Trophoblast cell (in vitro differentiated cells and primary cell): ENCODE data around the gene TWIST2.

Source experiments
- DNase-seq, 2 donors: peaks; one replicate each; pipeline ENCODE4 v3.0.0-alpha.2; 2016
- H2AFZ ChIP-seq: 2 replicates; pipeline ENCODE4 v1.6.1; 2013; ENCODE audit warnings: low read length, moderate library complexity, mild to moderate bottlenecking; ENCODE audit not compliant: insufficient read depth, poor library complexity
- H2AK5ac ChIP-seq: 2 replicates; pipeline ENCODE4 v1.6.1; 2013; ENCODE audit warnings: mild to moderate bottlenecking, low read length
- H2BK120ac ChIP-seq: 2 replicates; pipeline ENCODE4 v1.6.1; 2013; ENCODE audit warnings: low read length, mild to moderate bottlenecking, moderate library complexity; ENCODE audit not compliant: insufficient read depth, poor library complexity
- H2BK12ac ChIP-seq: 2 replicates; pipeline ENCODE4 v1.6.1; 2013; ENCODE audit warnings: mild to moderate bottlenecking, low read length, moderate library complexity
- H2BK5ac ChIP-seq: 2 replicates; pipeline ENCODE4 v1.6.1; 2013; ENCODE audit warnings: low read length, low read depth, moderate library complexity, mild to moderate bottlenecking; ENCODE audit not compliant: poor library complexity
- H3K14ac ChIP-seq: 2 replicates; pipeline ENCODE4 v1.6.1; 2013; ENCODE audit warnings: mild to moderate bottlenecking, low read length
- H3K18ac ChIP-seq: 2 replicates; pipeline ENCODE4 v1.6.1; 2013; ENCODE audit warnings: mild to moderate bottlenecking, low read length
- H3K23ac ChIP-seq: 2 replicates; pipeline ENCODE4 v1.6.1; 2013; ENCODE audit warnings: low read length
- H3K27ac ChIP-seq: 2 replicates; pipeline ENCODE4 v1.5.1; 2013; ENCODE audit warnings: low read depth, mild to moderate bottlenecking, inconsistent platforms, low read length, moderate library complexity
- H3K27me3 ChIP-seq: 2 replicates; pipeline ENCODE4 v1.6.1; 2013; ENCODE audit warnings: inconsistent platforms, mild to moderate bottlenecking, low read length, moderate library complexity; ENCODE audit not compliant: insufficient read depth
- H3K36me3 ChIP-seq, 2 experiments: 1 replicate in 1 of 2; 2 replicates in 1 of 2; pipeline ENCODE4 v1.6.1; 2013; ENCODE audit warnings: low read length in 2 of 2, mild to moderate bottlenecking in 2 of 2, moderate library complexity in 1 of 2; ENCODE audit not compliant: insufficient read depth in 2 of 2, control insufficient read depth in 1 of 2
- H3K4ac ChIP-seq: 2 replicates; pipeline ENCODE4 v1.6.1; 2013; ENCODE audit warnings: low read depth, mild to moderate bottlenecking, low read length, moderate library complexity
- H3K4me1 ChIP-seq, 2 experiments: 1 replicate in 1 of 2; 2 replicates in 1 of 2; pipeline ENCODE4 v1.6.1; 2013; ENCODE audit warnings: low read length in 2 of 2, mild to moderate bottlenecking in 2 of 2, moderate library complexity in 1 of 2; ENCODE audit not compliant: insufficient read depth in 2 of 2, control insufficient read depth in 1 of 2
- H3K4me2 ChIP-seq: 2 replicates; pipeline ENCODE4 v1.6.1; 2013; ENCODE audit warnings: inconsistent platforms, mild to moderate bottlenecking, low read length, moderate library complexity
- H3K4me3 ChIP-seq: 2 replicates; pipeline ENCODE4 v1.5.1; 2013; ENCODE audit warnings: mild to moderate bottlenecking, low read depth, low read length, inconsistent platforms
- H3K79me1 ChIP-seq: one replicate; pipeline ENCODE4 v1.6.1; 2013; ENCODE audit warnings: low read length
- H3K79me2 ChIP-seq: 2 replicates; pipeline ENCODE4 v1.6.1; 2013; ENCODE audit warnings: low read length, mild to moderate bottlenecking; ENCODE audit not compliant: control insufficient read depth, insufficient read depth, poor library complexity
- H3K9ac ChIP-seq: 2 replicates; pipeline ENCODE4 v1.6.1; 2013; ENCODE audit warnings: mild to moderate bottlenecking, low read length
- H3K9me3 ChIP-seq: 2 replicates; pipeline ENCODE4 v1.6.1; 2013; ENCODE audit warnings: low read depth, mild to moderate bottlenecking, control low read depth, inconsistent platforms, low read length; ENCODE audit not compliant: insufficient read depth
- H4K12ac ChIP-seq: 2 replicates; pipeline ENCODE4 v1.6.1; 2013; ENCODE audit warnings: low read depth, mild to moderate bottlenecking, low read length, moderate library complexity
- H4K8ac ChIP-seq: 2 replicates; pipeline ENCODE4 v1.6.1; 2013; ENCODE audit warnings: low read depth, mild to moderate bottlenecking, low read length, moderate library complexity
- H4K91ac ChIP-seq: one replicate; pipeline ENCODE4 v1.6.1; 2013; ENCODE audit warnings: low read depth, mild to moderate bottlenecking, low read length, moderate library complexity
- WGBS: extraction: QIAGEN DNeasy Blood & Tissue Kit; methylation state at CpG from one replicate; pipeline ENCODE4 v1.1.7; 2013; ENCODE audit warnings: missing lambda C conversion rate; ENCODE audit not compliant: insufficient read length, insufficient coverage; ENCODE audit errors: extremely low coverage; 5-methylcytosine and 5-hydroxymethylcytosine counted together

The TWIST2 gene

GRCh38 chr2:238904177-238904576 lies 56.3 kb downstream of the TWIST2 start:
- DNase-seq: no peak
- Histone ChIP-seq H4K12ac (no peak overlapping the region), H3K9ac (no peak overlapping the region), H3K79me2 (no peaks in the 10 kb centered on the region), H3K4me2 (no peak overlapping the region), H3K4ac (no peak overlapping the region), H3K23ac (no peak overlapping the region), H3K4me3 (peak overlapping the region; percentile 26), H3K79me1 (no peaks in the 10 kb centered on the region), H3K14ac (no peak overlapping the region), H3K27me3 (no peaks in the 10 kb centered on the region), H3K36me3 (no peaks in the 10 kb centered on the region), H4K8ac (no peak overlapping the region), H2AK5ac (no peak overlapping the region), H3K18ac (no peak overlapping the region), H2AFZ (no peak overlapping the region), H3K27ac (no peak overlapping the region), H3K4me1 (peaks cover under 1 to 8% of the 10 kb centered on the region in 2 experiments), H2BK12ac (no peak overlapping the region), H2BK5ac (no peak overlapping the region), H3K9me3 (peaks cover 18% of the 10 kb centered on the region), H4K91ac (no peak overlapping the region), H2BK120ac (no peak overlapping the region)
- 100% methylated on average over 2 of the region's 3 CpGs for whole genome bisulfite sequencing

GRCh38 chr2:238904716-238905115 lies 56.8 kb downstream of the TWIST2 start:
- no peak overlapping the region for H3K4me3 ChIP-seq
- H3K23ac ChIP-seq: no peak overlapping the region
- no peak overlapping the region for H2BK120ac ChIP-seq
- H3K4me1 ChIP-seq: peaks cover 5 to 13% of the 10 kb centered on the region in 2 experiments
- no peak overlapping the region for H3K14ac ChIP-seq
- DNase-seq: no peak
- H3K9ac ChIP-seq: no peak overlapping the region
- no peak overlapping the region for H3K18ac ChIP-seq
- no peaks in the 10 kb centered on the region for H3K27me3 ChIP-seq
- no peak overlapping the region for H2AFZ ChIP-seq
- no peak overlapping the region for H3K27ac ChIP-seq
- H3K79me1 ChIP-seq: no peaks in the 10 kb centered on the region
- no peak overlapping the region for H2BK5ac ChIP-seq
- peaks cover 18% of the 10 kb centered on the region for H3K9me3 ChIP-seq
- no peak overlapping the region for H4K12ac ChIP-seq
- H3K4ac ChIP-seq: no peak overlapping the region
- H4K91ac ChIP-seq: no peak overlapping the region
- H3K36me3 ChIP-seq: no peaks in the 10 kb centered on the region
- 100% methylated on average over 1 of the region's 3 CpGs for WGBS
- H4K8ac ChIP-seq: no peak overlapping the region
- no peak overlapping the region for H3K4me2 ChIP-seq
- no peak overlapping the region for H2BK12ac ChIP-seq
- H3K79me2 ChIP-seq: no peaks in the 10 kb centered on the region
- no peak overlapping the region for H2AK5ac ChIP-seq

GRCh38 chr2:238905224-238905623 lies 57.3 kb downstream of the TWIST2 start:
- WGBS: no CpG with 5 or more reads among the region's 13 CpGs
- Histone ChIP-seq H2BK120ac (no peak overlapping the region), H3K27me3 (no peaks in the 10 kb centered on the region)

GRCh38 chr2:238905644-238906043 lies 57.8 kb downstream of the TWIST2 start:
- no peak for DNase-seq
- peaks cover 6 to 11% of the 10 kb centered on the region in 2 experiments for H3K4me1 ChIP-seq
- no peaks in the 10 kb centered on the region for H3K27me3 ChIP-seq
- peaks cover 19% of the 10 kb centered on the region for H3K9me3 ChIP-seq
- H4K8ac ChIP-seq: no peak overlapping the region
- no peak overlapping the region for H3K4ac ChIP-seq
- no peak overlapping the region for H2BK5ac ChIP-seq
- no peak overlapping the region for H2BK120ac ChIP-seq
- H4K91ac ChIP-seq: no peak overlapping the region
- H3K18ac ChIP-seq: no peak overlapping the region
- no peak overlapping the region for H3K4me3 ChIP-seq
- H2AFZ ChIP-seq: no peak overlapping the region
- no peak overlapping the region for H3K23ac ChIP-seq
- no peak overlapping the region for H2AK5ac ChIP-seq
- no peak overlapping the region for H3K4me2 ChIP-seq
- H3K79me1 ChIP-seq: no peaks in the 10 kb centered on the region
- H3K36me3 ChIP-seq: no peaks in the 10 kb centered on the region
- H3K9ac ChIP-seq: no peak overlapping the region
- H3K14ac ChIP-seq: no peak overlapping the region
- 100% methylated on average over 11 of the region's 28 CpGs for WGBS
- H3K79me2 ChIP-seq: no peaks in the 10 kb centered on the region
- no peak overlapping the region for H4K12ac ChIP-seq
- no peak overlapping the region for H3K27ac ChIP-seq
- no peak overlapping the region for H2BK12ac ChIP-seq

More at GRCh38 chr2:238905224-238905623, 57.3 kb downstream of the TWIST2 start:
- Histone ChIP-seq H3K4me3 (no peak overlapping the region), H3K4me1 (peaks cover 6 to 14% of the 10 kb centered on the region in 2 experiments), H2AK5ac (no peak overlapping the region), H3K18ac (no peak overlapping the region), H4K12ac (no peak overlapping the region), H3K79me2 (no peaks in the 10 kb centered on the region), H4K91ac (no peak overlapping the region), H2BK5ac (no peak overlapping the region), H2BK12ac (no peak overlapping the region), H3K14ac (no peak overlapping the region), H2AFZ (no peak overlapping the region), H4K8ac (no peak overlapping the region), H3K36me3 (no peaks in the 10 kb centered on the region), H3K4me2 (no peak overlapping the region), H3K27ac (no peak overlapping the region), H3K23ac (no peak overlapping the region), H3K9me3 (peaks cover 18% of the 10 kb centered on the region), H3K79me1 (no peaks in the 10 kb centered on the region), H3K4ac (no peak overlapping the region), H3K9ac (no peak overlapping the region)
- no peak for DNase-seq
